ENCODE measurements around the gene CIP2A.
A peak's percentile ranks its signal among the peaks of the same experiment; 100 is the strongest.
"Not testable (repeated sequence)": the region's sequence is repeated elsewhere in the genome, so short reads cannot be mapped to it uniquely, and the experiment has no call there.

The CIP2A gene

DNA sequence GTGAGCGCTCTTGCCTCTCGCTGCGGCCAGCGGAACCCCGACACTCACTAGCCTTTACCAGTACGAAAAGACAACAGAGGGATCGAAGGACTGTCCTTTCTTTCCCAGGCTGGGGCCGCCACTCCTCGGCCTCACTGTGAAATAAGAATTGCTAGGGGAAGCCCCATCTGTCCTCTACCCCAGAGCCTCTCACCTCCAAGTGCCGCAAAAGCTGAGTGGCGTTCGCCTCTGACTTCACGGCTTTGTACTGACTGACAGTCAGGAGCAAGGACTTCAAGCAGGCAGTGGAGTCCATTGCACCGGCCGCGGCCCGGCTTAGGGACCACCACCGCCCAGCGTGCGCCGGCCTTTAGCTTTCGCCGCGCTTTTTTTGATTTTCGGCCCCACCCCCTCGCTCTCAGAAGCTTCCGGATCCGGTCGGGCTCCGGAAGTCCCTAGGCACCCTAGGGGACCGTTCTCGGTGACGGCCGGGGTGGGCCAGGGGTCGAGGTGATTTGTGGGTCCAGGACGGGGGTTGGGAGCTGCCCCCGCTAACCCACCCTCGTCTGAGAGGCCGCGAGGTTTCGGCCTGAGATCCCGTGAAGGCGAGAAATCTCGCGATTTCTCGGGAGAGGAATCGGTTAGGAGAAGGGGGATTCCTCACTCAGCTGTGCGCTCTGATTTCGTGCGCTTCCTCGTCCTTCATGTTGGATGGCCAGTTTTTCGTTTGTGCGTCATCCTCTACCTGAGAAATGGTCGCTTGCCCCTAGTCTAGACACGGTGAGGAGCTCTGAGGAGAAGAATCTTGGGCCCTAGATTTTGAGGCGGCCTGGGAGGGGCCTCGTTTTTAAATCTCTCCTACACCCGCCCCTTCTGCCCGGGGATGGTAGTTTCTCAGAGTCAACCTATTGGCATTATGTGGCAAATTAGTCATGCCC lies at the start of gene CIP2A, which contains the start of gene DZIP3:
TSS of gene CIP2A (minus strand) at position 358 of the 917 bp plus-strand sequence. CDS start at position 295, 63 bp downstream.
TSS of gene DZIP3 (plus strand) at position 642 of the 917 bp plus-strand sequence. CDS start 15,685 bp downstream, outside the sequence.
- DNase-seq: peak; percentile 16 to 89 (median 74)

GRCh38 chr3:108629974-108630373 lies 40.7 kb upstream of the CIP2A start:
- no peak for DNase-seq

GRCh38 chr3:108623504-108623903 lies 34.3 kb upstream of the CIP2A start:
- no peak for DNase-seq

DNA sequence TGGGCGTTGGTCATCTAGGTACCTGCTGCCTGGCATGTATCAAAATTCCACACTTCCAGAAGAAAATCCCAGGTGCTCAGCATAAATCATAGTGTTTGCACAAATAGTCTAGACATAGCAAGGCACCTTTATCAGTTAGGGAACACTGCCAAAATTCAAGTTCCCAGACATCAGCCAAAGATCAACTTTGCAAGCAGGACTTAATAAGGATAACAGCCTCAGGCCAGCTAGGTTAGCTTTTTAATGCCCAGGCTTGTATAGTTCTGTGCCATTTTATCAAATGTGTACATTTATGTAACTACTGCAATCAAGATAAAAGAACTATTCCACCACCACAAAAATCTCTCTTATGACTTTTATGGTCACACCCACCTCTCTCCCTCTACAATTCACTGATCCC lies 31.0 kb upstream of the CIP2A start:
- no peak for DNase-seq

DNA sequence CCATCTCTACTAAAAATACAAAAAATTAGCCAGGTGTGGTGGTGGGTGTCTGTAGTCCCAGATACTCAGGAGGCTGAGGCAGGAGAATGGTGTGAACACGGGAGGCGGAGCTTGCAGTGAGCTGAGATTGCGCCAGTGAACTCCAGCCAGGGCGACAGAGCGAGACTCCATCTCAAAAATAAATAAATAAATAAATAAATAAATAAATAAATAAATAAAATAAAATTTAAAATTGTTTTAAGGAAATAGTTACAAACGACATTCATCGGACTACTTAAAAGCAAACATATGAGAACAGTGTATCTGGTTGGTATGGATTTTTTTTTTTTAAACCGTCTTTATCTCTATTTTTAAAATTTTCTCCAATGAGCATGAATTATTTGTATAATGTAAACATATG lies 26.9 kb upstream of the CIP2A start:
- DNase-seq: not testable (repeated sequence)

GRCh38 chr3:108610651-108611050 lies 21.4 kb upstream of the CIP2A start:
- DNase-seq: no peak

- DNase-seq: no peak
These were observed 19.5 kb upstream of the CIP2A start for GRCh38 chr3:108608750-108609149.

DNA sequence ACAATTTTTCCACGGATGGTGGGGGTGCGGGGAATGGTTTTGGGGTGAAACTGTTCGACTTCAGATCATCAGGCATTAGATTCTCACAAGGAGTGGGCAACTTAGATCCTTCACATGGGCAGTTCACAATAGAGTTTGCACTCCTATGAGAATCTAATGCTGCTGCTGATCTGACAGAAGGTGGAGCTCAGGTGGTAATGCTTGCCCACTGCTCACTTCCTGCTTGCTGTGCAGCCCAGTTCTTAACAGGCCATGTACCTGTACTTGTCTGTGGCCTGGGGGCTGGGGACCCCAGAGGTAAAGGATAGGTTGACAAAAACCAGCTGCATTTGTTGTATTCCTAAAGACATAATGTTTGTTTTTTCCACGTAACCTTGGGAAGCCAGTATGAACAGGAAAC lies 16.3 kb upstream of the CIP2A start:
- no peak for DNase-seq

- no peak for DNase-seq
These were observed 15.8 kb upstream of the CIP2A start for GRCh38 chr3:108605028-108605427.

DNA sequence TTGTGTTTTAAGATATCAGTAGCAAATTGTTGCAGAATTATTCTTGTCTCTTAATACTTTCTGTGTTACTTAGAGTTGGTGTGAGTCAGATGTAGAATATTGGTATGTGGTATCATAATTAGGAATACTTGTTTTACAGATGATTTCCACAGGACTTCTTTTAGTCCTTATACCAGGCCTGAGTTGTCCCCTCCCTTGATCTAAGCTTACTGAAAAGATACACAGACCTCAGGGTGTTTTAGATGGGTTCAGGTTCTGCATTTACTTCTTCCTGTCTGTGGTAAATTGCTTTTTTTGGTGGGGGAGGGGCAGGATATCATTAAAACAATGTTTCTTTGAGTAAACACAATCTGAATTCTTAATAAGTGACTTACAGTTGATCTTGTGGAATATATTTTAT lies 14.5 kb upstream of the CIP2A start:
- DNase-seq: no peak

DNA sequence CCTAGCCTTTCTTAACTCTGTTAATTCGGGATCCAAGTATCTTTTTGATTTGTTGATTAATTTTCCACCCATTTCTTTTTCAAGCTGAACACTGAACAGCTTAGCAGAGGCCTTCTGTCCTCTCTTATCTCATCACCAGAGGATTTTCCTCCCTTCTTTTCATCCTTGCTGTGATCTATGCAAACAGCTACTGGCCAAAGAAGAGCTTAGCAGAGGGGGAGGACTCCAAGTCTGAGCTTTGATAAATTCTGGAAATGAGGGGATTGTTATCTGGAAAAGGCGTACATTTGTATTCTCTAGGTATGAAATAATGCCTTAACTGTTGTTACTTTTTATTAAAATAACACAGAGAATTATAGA lies 13.7 kb upstream of the CIP2A start:
- DNase-seq: peak in 1 of 58 donors; percentile 4

GRCh38 chr3:108602249-108602934 lies 13.2 kb upstream of the CIP2A start:
- peak in 12 of 58 donors; percentile 1 to 28 (median 6) for DNase-seq

GRCh38 chr3:108599677-108600409 lies 10.6 kb upstream of the CIP2A start:
- no peak for DNase-seq

GRCh38 chr3:108598375-108598774 lies 9.1 kb upstream of the CIP2A start:
- DNase-seq: no peak

DNA sequence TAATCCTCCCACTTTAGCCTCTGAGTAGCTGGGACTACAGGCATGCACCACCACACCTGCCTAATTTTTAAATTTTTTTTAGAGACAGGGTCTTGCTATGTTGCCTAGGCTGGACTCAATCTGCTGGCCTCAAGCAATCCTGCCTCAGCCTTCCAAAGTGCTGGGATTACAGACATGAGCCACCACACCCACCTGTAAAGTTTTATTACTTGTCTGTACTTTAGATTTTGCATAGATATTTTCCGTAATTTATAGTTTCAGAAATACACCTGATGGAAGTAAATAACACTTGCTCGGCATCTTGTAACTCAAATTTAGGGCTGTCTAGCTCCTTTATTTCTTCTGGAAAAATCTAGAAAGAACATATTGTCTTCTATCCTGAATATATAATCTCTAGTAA lies 6.1 kb upstream of the CIP2A start:
- DNase-seq: no peak

DNA sequence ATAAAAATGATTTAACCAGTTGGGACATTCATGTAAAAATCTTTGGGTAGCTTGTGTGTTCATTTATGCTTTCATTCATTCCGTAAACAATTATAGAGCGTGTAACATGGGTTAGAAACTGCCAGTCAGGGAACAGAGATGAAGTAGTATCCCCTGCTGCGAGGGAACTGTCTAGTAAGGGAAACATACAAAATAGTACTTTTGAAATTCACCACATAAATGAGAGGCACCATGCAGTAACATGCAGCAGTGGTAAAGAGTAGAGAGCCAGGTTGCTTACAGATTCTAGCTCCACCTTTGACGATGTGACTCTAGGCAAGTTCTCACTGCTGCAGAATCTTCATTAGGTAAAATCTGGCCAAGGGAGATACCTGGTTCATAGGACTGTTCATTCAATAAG lies 1.2 kb upstream of the CIP2A start:
- no peak for DNase-seq

- DNase-seq: no peak
These were observed 723 bp upstream of the CIP2A start for GRCh38 chr3:108589998-108590323.

GRCh38 chr3:108588601-108589000 lies 637 bp downstream of the CIP2A start:
- no peak for DNase-seq

- no peak for DNase-seq
These were observed 11.2 kb downstream of the CIP2A start for GRCh38 chr3:108578064-108578463.

DNA sequence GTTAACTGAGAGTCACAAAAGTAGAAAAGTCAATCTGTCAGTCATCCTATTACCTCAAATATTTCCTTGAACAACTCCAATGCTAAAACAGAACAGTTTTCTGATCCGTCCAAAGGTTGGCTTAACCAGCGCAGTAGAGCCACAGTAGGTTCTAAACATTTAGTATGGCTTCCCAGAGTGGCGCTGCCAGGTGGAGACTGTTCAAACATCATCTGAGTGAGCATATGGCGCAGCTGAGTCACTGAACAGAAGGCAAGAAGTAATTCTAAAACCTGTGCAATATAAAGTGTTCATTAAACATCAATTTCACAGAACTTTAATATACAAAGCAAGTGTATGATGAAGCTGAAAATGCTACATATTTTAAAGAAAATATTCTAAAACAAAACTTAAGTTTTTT lies 19.9 kb downstream of the CIP2A start:
- peak in 8 of 58 donors; percentile 1 to 16 (median 6) for DNase-seq

DNA sequence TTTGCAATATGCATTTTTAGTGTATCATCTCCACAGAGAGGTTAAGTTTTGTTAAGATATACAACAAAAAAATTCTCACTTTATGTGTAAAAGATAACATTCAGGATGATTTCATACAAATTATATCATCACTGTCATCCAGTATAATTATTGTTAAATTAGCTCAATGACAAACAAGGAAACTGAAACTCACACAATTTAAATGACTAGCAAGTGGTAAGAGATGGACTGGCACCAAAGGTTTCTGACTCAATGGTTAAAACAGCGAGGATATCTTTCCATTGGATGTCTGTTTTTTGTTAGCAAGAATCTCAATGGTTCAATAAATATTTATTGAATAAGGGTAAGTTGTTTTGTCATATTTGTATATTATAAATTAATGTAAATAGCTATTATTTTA lies 22.6 kb downstream of the CIP2A start:
- no peak for DNase-seq

GRCh38 chr3:108565506-108565905 lies 23.7 kb downstream of the CIP2A start:
- no peak for DNase-seq

Data from anterior cingulate cortex (tissue), 58 donors.